ENCODE data around the gene ITPR1. TPM values are rescaled to one million over a fixed set of nuclear protein-coding genes. Genes with fewer than 3 reads are reported as not detected.

Gene ITPR1
- total and polyA plus RNA-seq, 4 donors = 3.7 to 39.4 (median 8.2) TPM

DNA sequence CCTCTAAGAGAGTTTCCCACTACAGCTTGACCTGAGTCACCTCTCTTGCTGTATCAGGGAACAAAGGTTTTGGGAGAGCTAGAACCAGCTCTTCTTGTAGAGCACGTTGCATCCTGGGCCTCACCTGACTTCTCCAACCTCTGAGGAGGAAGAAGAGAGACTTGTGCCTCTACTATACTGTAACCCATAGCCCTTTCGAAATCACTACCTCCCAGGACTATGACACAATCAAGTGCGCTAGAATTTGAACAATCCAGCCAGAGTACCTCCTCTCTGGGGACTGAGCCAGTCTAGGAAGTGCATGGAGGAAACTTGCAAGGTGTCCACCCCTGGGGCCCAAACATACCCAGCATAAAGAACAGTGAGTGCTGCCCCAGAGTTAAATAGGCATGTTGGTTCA lies 293.3 kb downstream of the ITPR1 start:
- 91% methylated on average over 3 of the region's 3 CpGs for WGBS
- Histone ChIP-seq H3K36me3 (ENCODE audit: control insufficient read depth in 4 of 4, insufficient read depth in 3 of 4, low read depth in 1 of 4, low read length in 3 of 4) (peaks cover 0 to 9% (median 1%) of the 10 kb centered on the region in 4 donors), H3K4me3 (ENCODE audit: low read depth in 1 of 3, low read length in 3 of 3) (no peak overlapping the region), H3K4me1 (ENCODE audit: control insufficient read depth in 4 of 4, insufficient read depth in 4 of 4, low read length in 3 of 4) (no peaks in the 10 kb centered on the region), H3K27ac (ENCODE audit: low read depth in 1 of 2, low read length in 2 of 2) (no peak overlapping the region), H3K9me3 (ENCODE audit: control insufficient read depth in 4 of 4, low read length in 3 of 4) (no peaks in the 10 kb centered on the region), H3K27me3 (ENCODE audit: control insufficient read depth in 4 of 4, insufficient read depth in 4 of 4, low read length in 3 of 4) (no peaks in the 10 kb centered on the region), H3K9ac (ENCODE audit: low read depth in 1 of 2, low read length in 2 of 2) (no peak overlapping the region)
- DNase-seq (ENCODE audit: low spot score) = no peak
- TF ChIP-seq NR2F2 (IDR thresholded peaks at IDR 0.05) (no peak), GABPA (IDR thresholded peaks at IDR 0.05 in 1 of 2, conservative IDR thresholded peaks at IDR 0.05 in 1 of 2) (no peak), HNF4G (IDR thresholded peaks at IDR 0.05) (no peak), HNF4A (conservative IDR thresholded peaks at IDR 0.05) (no peak), RAD21 (IDR thresholded peaks at IDR 0.05) (no peak), FOXA1 (IDR thresholded peaks at IDR 0.05) (no peak), JUND (IDR thresholded peaks at IDR 0.05) (no peak), YY1 (IDR thresholded peaks at IDR 0.05) (no peak), TAF1 (conservative IDR thresholded peaks at IDR 0.05) (no peak), EGR1 (IDR thresholded peaks at IDR 0.05; ENCODE audit: low read depth in 2 of 2) (no peak), SP1 (IDR thresholded peaks at IDR 0.05) (no peak)
- TF ChIP-seq, protein P1, sequence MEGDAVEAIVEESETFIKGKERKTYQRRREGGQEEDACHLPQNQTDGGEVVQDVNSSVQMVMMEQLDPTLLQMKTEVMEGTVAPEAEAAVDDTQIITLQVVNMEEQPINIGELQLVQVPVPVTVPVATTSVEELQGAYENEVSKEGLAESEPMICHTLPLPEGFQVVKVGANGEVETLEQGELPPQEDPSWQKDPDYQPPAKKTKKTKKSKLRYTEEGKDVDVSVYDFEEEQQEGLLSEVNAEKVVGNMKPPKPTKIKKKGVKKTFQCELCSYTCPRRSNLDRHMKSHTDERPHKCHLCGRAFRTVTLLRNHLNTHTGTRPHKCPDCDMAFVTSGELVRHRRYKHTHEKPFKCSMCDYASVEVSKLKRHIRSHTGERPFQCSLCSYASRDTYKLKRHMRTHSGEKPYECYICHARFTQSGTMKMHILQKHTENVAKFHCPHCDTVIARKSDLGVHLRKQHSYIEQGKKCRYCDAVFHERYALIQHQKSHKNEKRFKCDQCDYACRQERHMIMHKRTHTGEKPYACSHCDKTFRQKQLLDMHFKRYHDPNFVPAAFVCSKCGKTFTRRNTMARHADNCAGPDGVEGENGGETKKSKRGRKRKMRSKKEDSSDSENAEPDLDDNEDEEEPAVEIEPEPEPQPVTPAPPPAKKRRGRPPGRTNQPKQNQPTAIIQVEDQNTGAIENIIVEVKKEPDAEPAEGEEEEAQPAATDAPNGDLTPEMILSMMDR (IDR thresholded peaks at IDR 0.05; ENCODE audit: low read depth, low read length, missing input control) = no peak
- TF ChIP-seq, protein P2, sequence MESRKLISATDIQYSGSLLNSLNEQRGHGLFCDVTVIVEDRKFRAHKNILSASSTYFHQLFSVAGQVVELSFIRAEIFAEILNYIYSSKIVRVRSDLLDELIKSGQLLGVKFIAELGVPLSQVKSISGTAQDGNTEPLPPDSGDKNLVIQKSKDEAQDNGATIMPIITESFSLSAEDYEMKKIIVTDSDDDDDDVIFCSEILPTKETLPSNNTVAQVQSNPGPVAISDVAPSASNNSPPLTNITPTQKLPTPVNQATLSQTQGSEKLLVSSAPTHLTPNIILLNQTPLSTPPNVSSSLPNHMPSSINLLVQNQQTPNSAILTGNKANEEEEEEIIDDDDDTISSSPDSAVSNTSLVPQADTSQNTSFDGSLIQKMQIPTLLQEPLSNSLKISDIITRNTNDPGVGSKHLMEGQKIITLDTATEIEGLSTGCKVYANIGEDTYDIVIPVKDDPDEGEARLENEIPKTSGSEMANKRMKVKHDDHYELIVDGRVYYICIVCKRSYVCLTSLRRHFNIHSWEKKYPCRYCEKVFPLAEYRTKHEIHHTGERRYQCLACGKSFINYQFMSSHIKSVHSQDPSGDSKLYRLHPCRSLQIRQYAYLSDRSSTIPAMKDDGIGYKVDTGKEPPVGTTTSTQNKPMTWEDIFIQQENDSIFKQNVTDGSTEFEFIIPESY (IDR thresholded peaks at IDR 0.05) = no peak
- TF ChIP-seq, protein P3, sequence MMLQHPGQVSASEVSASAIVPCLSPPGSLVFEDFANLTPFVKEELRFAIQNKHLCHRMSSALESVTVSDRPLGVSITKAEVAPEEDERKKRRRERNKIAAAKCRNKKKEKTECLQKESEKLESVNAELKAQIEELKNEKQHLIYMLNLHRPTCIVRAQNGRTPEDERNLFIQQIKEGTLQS (IDR thresholded peaks at IDR 0.05) = no peak

DNA sequence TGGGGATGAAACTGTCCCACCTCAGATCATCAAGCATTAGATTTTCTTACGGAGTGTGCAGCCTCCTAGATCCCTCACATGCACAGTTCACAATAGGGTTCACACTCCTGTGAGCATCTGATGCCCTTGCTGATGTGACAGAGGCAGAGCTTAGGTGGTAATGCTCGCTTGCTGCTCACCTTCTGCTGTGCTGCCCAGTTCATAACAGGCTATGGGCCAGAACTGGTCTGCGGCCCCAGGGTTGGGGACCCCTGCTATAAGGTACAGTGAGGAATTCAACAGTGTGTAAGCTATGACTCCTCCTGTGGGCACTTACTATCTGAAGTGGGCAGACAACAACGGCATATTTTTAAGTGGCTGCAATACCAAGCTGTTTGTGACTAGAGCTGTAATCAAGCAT lies 298.2 kb downstream of the ITPR1 start:
- H3K27me3 ChIP-seq (ENCODE audit: control insufficient read depth in 4 of 4, insufficient read depth in 4 of 4, low read length in 3 of 4) = no peaks in the 10 kb centered on the region
- no peaks in the 10 kb centered on the region for H3K9me3 ChIP-seq (ENCODE audit: control insufficient read depth in 4 of 4, low read length in 3 of 4)
- peaks cover 0 to 9% (median 1%) of the 10 kb centered on the region in 4 donors for H3K36me3 ChIP-seq (ENCODE audit: control insufficient read depth in 4 of 4, insufficient read depth in 3 of 4, low read depth in 1 of 4, low read length in 3 of 4)
- no peak overlapping the region for H3K27ac ChIP-seq (ENCODE audit: low read depth in 1 of 2, low read length in 2 of 2)
- no peak overlapping the region for H3K9ac ChIP-seq (ENCODE audit: low read depth in 1 of 2, low read length in 2 of 2)
- 98% methylated on average over 4 of the region's 4 CpGs for WGBS
- TF ChIP-seq FOXA2 (IDR thresholded peaks at IDR 0.05) = no peak
- no peak for TF ChIP-seq JUND (IDR thresholded peaks at IDR 0.05)
- no peak for TF ChIP-seq NR2F2 (IDR thresholded peaks at IDR 0.05)
- TF ChIP-seq, protein P3 (IDR thresholded peaks at IDR 0.05) = no peak
- no peak for TF ChIP-seq YY1 (IDR thresholded peaks at IDR 0.05)
- TF ChIP-seq EGR1 (IDR thresholded peaks at IDR 0.05; ENCODE audit: low read depth in 2 of 2) = no peak
- no peak for TF ChIP-seq SP1 (IDR thresholded peaks at IDR 0.05)
- DNase-seq (ENCODE audit: low spot score) = no peak
- no peaks in the 10 kb centered on the region for H3K4me1 ChIP-seq (ENCODE audit: control insufficient read depth in 4 of 4, insufficient read depth in 4 of 4, low read length in 3 of 4)
- no peak overlapping the region for H3K4me3 ChIP-seq (ENCODE audit: low read depth in 1 of 3, low read length in 3 of 3)

DNA sequence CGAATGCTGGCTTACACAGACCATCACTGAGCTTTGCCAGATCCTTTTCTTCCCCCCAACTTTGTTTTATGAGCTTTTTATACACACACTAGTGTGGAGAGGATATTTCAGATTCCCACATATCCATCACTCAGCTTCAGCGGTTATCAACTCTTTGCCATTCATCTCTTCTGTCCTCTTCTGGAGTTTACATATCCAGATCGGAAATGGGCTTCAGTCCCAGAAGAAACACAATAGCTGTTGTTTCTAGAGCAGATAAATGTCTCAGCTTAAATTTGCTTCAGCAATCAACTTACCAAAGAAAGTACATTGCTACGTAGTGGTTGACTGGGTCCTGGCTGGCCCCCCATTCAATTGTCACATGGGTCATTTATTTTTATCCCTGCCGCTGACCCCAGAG lies 300.2 kb downstream of the ITPR1 start:
- Histone ChIP-seq H3K9me3 (ENCODE audit: control insufficient read depth in 4 of 4, low read length in 3 of 4) (no peaks in the 10 kb centered on the region), H3K9ac (ENCODE audit: low read depth in 1 of 2, low read length in 2 of 2) (no peak overlapping the region), H3K27me3 (ENCODE audit: control insufficient read depth in 4 of 4, insufficient read depth in 4 of 4, low read length in 3 of 4) (no peaks in the 10 kb centered on the region), H3K27ac (ENCODE audit: low read depth in 1 of 2, low read length in 2 of 2) (no peak overlapping the region), H3K4me1 (ENCODE audit: control insufficient read depth in 4 of 4, insufficient read depth in 4 of 4, low read length in 3 of 4) (no peaks in the 10 kb centered on the region), H3K36me3 (ENCODE audit: control insufficient read depth in 4 of 4, insufficient read depth in 3 of 4, low read depth in 1 of 4, low read length in 3 of 4) (peaks cover 0 to 7% (median 2%) of the 10 kb centered on the region in 4 donors), H3K4me3 (ENCODE audit: low read depth in 1 of 3, low read length in 3 of 3) (no peak overlapping the region)
- TF ChIP-seq JUND (IDR thresholded peaks at IDR 0.05) = no peak
- TF ChIP-seq RXRA (IDR thresholded peaks at IDR 0.05) = no peak
- TF ChIP-seq, protein P4, sequence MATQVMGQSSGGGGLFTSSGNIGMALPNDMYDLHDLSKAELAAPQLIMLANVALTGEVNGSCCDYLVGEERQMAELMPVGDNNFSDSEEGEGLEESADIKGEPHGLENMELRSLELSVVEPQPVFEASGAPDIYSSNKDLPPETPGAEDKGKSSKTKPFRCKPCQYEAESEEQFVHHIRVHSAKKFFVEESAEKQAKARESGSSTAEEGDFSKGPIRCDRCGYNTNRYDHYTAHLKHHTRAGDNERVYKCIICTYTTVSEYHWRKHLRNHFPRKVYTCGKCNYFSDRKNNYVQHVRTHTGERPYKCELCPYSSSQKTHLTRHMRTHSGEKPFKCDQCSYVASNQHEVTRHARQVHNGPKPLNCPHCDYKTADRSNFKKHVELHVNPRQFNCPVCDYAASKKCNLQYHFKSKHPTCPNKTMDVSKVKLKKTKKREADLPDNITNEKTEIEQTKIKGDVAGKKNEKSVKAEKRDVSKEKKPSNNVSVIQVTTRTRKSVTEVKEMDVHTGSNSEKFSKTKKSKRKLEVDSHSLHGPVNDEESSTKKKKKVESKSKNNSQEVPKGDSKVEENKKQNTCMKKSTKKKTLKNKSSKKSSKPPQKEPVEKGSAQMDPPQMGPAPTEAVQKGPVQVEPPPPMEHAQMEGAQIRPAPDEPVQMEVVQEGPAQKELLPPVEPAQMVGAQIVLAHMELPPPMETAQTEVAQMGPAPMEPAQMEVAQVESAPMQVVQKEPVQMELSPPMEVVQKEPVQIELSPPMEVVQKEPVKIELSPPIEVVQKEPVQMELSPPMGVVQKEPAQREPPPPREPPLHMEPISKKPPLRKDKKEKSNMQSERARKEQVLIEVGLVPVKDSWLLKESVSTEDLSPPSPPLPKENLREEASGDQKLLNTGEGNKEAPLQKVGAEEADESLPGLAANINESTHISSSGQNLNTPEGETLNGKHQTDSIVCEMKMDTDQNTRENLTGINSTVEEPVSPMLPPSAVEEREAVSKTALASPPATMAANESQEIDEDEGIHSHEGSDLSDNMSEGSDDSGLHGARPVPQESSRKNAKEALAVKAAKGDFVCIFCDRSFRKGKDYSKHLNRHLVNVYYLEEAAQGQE (IDR thresholded peaks at IDR 0.05) = no peak
- no peak for TF ChIP-seq TAF1 (conservative IDR thresholded peaks at IDR 0.05)
- WGBS = 86% methylated on average over 5 of the region's 5 CpGs
- DNase-seq (ENCODE audit: low spot score) = no peak
